CD14-positive monocyte (primary cell): ENCODE results near the gene NRROS. TPM values are rescaled to one million over a fixed set of nuclear protein-coding genes. Genes with fewer than 3 reads are reported as not detected.

Experiments used
- DNase-seq, 3 donors: peaks; one replicate each; pipeline ENCODE4 v3.0.0-alpha.2; 2011 to 2022
- H2AFZ ChIP-seq: 2 replicates; pipeline ENCODE4 v1.6.0; 2012; ENCODE audit warnings: mild to moderate bottlenecking, low read depth, low read length, inconsistent platforms; ENCODE audit not compliant: insufficient read depth, poor library complexity, severe bottlenecking
- H3K27ac ChIP-seq, 2 donors: 1 replicate in 1 of 2; 2 replicates in 1 of 2; pipeline ENCODE4 v1.5.1; 2012 to 2013; ENCODE audit warnings: low read length in 2 of 2, control low read depth in 1 of 2, inconsistent platforms in 1 of 2, low read depth in 1 of 2, mild to moderate bottlenecking in 1 of 2
- H3K27me3 ChIP-seq, 2 donors: one replicate each; pipeline versions ENCODE4 v1.6.0 to v1.6.1; 2011 to 2013; ENCODE audit warnings: low read length in 2 of 2; ENCODE audit not compliant: control insufficient read depth in 2 of 2, insufficient read depth in 2 of 2
- H3K36me3 ChIP-seq, 2 donors: replicated peaks in 1 of 2; 1 replicate in 1 of 2; 2 replicates in 1 of 2; pipeline versions ENCODE4 v1.5.1 to v1.6.1; 2012 to 2013; ENCODE audit warnings: low read length in 2 of 2, control low read depth in 1 of 2, inconsistent platforms in 1 of 2, mild to moderate bottlenecking in 1 of 2; ENCODE audit not compliant: insufficient read depth in 2 of 2, control insufficient read depth in 1 of 2
- H3K4me1 ChIP-seq, 2 donors: 1 replicate in 1 of 2; 2 replicates in 1 of 2; pipeline versions ENCODE4 v1.5.1 to v1.6.1; 2012 to 2013; ENCODE audit warnings: low read length in 2 of 2, control low read depth in 1 of 2, inconsistent platforms in 1 of 2, mild to moderate bottlenecking in 1 of 2, moderate library complexity in 1 of 2; ENCODE audit not compliant: insufficient read depth in 2 of 2, control insufficient read depth in 1 of 2
- H3K4me2 ChIP-seq: replicated peaks from 2 replicates; pipeline ENCODE3; 2012; ENCODE audit warnings: low read length, moderate library complexity, mild to moderate bottlenecking; ENCODE audit not compliant: poor library complexity, severe bottlenecking; ENCODE audit errors: extremely low read depth
- H3K4me3 ChIP-seq, 3 experiments: fragments of 200-600 bp in 1 of 3; sonication (generic) in 1 of 3; replicated peaks in 1 of 3; 1 replicate in 2 of 3; 2 replicates in 1 of 3; pipeline ENCODE4 v1.5.1; 2011 to 2013; ENCODE audit warnings: low read length in 3 of 3, mild to moderate bottlenecking in 3 of 3, control low read depth in 2 of 3, low read depth in 2 of 3, inconsistent platforms in 1 of 3, moderate library complexity in 1 of 3
- H3K79me2 ChIP-seq: 2 replicates; pipeline ENCODE4 v1.6.0; 2012; ENCODE audit warnings: mild to moderate bottlenecking, control low read depth, inconsistent platforms, low read length, moderate library complexity; ENCODE audit not compliant: insufficient read depth
- H3K9ac ChIP-seq: 2 replicates; pipeline ENCODE4 v1.6.0; 2017; ENCODE audit warnings: low read length, mild to moderate bottlenecking; ENCODE audit not compliant: insufficient read depth, poor library complexity, severe bottlenecking
- H3K9me3 ChIP-seq, 2 donors: replicated peaks in 1 of 2; 1 replicate in 1 of 2; 2 replicates in 1 of 2; pipeline versions ENCODE4 v1.5.1 to v1.6.1; 2012 to 2013; ENCODE audit warnings: low read length in 2 of 2, control low read depth in 1 of 2; ENCODE audit not compliant: control insufficient read depth in 1 of 2, insufficient read depth in 1 of 2
- H4K20me1 ChIP-seq: 2 replicates; pipeline ENCODE4 v1.6.0; 2012; ENCODE audit warnings: mild to moderate bottlenecking, low read length, control low read depth, moderate library complexity; ENCODE audit not compliant: insufficient read depth
- H3K27ac Mint-ChIP-seq, 7 donors: one replicate each; pipeline ENCODE4 v1.8.0; 2020; ENCODE audit warnings: mild to moderate bottlenecking in 7 of 7, mixed read lengths in 7 of 7, moderate library complexity in 6 of 7, inconsistent platforms in 2 of 7
- H3K27me3 Mint-ChIP-seq, 3 donors: one replicate each; pipeline ENCODE4 v1.8.0; 2021 to 2022; ENCODE audit warnings: low read depth in 3 of 3, mild to moderate bottlenecking in 3 of 3, mixed read lengths in 3 of 3, moderate library complexity in 3 of 3, inconsistent platforms in 1 of 3
- H3K36me3 Mint-ChIP-seq, 2 donors: one replicate each; pipeline ENCODE4 v1.8.0; 2020; ENCODE audit warnings: mixed read lengths in 2 of 2, inconsistent platforms in 1 of 2, mild to moderate bottlenecking in 1 of 2
- H3K4me1 Mint-ChIP-seq: one replicate; pipeline ENCODE4 v1.8.0; 2020; ENCODE audit warnings: mild to moderate bottlenecking, mixed read lengths
- H3K4me3 Mint-ChIP-seq, 2 donors: one replicate each; pipeline ENCODE4 v1.8.0; 2020; ENCODE audit warnings: mild to moderate bottlenecking in 2 of 2, mixed read lengths in 2 of 2, moderate library complexity in 1 of 2
- H3K9me3 Mint-ChIP-seq, 7 donors: one replicate each; pipeline ENCODE4 v1.8.0; 2020 to 2022; ENCODE audit warnings: mixed read lengths in 7 of 7, mild to moderate bottlenecking in 6 of 7, moderate library complexity in 6 of 7, inconsistent platforms in 2 of 7
- WGBS: methylation state at CpG from one replicate; pipeline ENCODE4 v1.1.5; 2013; ENCODE audit warnings: missing lambda C conversion rate; ENCODE audit not compliant: insufficient coverage; 5-methylcytosine and 5-hydroxymethylcytosine counted together
- intact Hi-C, 2 donors: fragments of 100-400 bp; cut with micrococcal nuclease; formaldehyde crosslinking; loops; one replicate each; pipeline versions ENCODE4 v1.15.0 to v1.15.1; 2023
- polyA plus RNA-seq, 3 donors: library from polyadenylated mRNA; depleted of rRNA in 1 of 3; unstranded in 2 of 3; stranded (reverse) in 1 of 3; fragments of 300-500 nt in 2 of 3; fragments of >200 nt in 1 of 3; fragmentation: Illumina TruSeq in 2 of 3; gene quantifications; 1 replicate in 2 of 3; 2 replicates in 1 of 3; pipeline ENCODE4 v1.2.3, GENCODE V29; 2012 to 2021
- TF ChIP-seq, protein P1 (sequence below): fragments of 200-600 bp; IDR thresholded peaks from one replicate; pipeline ENCODE4 v1.8.0; 2022; ENCODE audit warnings: antibody characterized with exemption, mild to moderate bottlenecking

The NRROS gene
- polyA plus RNA-seq, 3 donors, result 5.9 to 109 (median 7.5) TPM

DNA sequence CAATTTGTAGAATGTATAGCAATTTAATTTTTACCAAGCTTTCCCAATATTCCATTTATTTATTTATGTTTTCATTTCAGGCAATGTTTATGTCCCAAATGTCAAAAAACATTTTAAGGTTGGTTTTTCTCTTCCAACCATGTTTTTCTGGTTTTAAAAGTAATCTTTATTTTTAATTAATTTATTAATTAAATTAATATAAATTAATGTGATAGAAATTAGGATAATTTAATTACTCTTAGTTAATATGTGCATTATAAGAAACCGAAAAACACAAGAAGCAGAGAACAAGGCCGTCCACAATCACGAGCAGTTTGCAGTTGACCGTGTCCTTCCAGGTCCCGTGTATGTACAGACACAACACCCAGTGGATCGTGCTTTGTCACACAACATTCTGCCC is 36.8 kb upstream of the NRROS start:
- WGBS, result 100% methylated on average over 5 of the region's 6 CpGs
- Histone ChIP-seq H2AFZ (no peak overlapping the region), H3K27ac (no peak overlapping the region), H3K4me2 (no peak overlapping the region), H3K79me2 (no peaks in the 10 kb centered on the region), H3K9ac (no peak overlapping the region), H4K20me1 (no peaks in the 10 kb centered on the region), H3K36me3 (no peaks in the 10 kb centered on the region), H3K4me3 (no peak overlapping the region), H3K4me1 (peaks cover 0 to 5% of the 10 kb centered on the region in 2 donors), H3K9me3 (no peaks in the 10 kb centered on the region), H3K27me3 (peaks cover 0 to 5% of the 10 kb centered on the region in 2 donors)
- intact Hi-C loops, result no loop called here
- Mint-ChIP-seq H3K27me3 (peaks cover 2 to 12% (median 10%) of the 10 kb centered on the region in 3 donors), H3K36me3 (no peaks in the 10 kb centered on the region), H3K27ac (no peak overlapping the region), H3K4me1 (peaks cover 17% of the 10 kb centered on the region), H3K9me3 (peaks cover 0 to 9% (median 4%) of the 10 kb centered on the region in 7 donors), H3K4me3 (no peak overlapping the region)
- DNase-seq, result no peak
- TF ChIP-seq, protein P1, sequence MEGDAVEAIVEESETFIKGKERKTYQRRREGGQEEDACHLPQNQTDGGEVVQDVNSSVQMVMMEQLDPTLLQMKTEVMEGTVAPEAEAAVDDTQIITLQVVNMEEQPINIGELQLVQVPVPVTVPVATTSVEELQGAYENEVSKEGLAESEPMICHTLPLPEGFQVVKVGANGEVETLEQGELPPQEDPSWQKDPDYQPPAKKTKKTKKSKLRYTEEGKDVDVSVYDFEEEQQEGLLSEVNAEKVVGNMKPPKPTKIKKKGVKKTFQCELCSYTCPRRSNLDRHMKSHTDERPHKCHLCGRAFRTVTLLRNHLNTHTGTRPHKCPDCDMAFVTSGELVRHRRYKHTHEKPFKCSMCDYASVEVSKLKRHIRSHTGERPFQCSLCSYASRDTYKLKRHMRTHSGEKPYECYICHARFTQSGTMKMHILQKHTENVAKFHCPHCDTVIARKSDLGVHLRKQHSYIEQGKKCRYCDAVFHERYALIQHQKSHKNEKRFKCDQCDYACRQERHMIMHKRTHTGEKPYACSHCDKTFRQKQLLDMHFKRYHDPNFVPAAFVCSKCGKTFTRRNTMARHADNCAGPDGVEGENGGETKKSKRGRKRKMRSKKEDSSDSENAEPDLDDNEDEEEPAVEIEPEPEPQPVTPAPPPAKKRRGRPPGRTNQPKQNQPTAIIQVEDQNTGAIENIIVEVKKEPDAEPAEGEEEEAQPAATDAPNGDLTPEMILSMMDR, result no peak

DNA sequence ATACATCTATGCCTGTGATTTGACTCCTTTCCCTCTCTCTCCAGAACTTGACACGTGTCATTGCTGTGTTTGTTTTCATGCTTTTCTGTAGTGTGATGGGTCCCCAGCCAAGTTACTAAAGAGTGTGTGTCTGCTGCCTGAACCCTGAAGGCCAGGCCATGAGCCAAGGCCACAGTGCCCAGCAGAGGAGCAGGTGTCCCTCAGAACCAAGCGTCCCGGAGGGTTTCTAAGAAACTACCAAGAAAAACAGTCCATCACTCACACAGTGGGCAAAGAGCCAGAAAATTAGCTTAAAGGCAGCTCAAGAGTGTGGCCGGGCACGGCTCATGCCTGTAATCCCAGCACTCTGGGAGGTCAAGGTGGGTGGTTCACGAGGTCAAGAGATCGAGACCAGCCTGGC is 35.8 kb upstream of the NRROS start:
- TF ChIP-seq, protein P1, result no peak
- no peak overlapping the region for H3K4me3 Mint-ChIP-seq
- intact Hi-C loops, result no loop called here
- peaks cover 0 to 4% (median under 1%) of the 10 kb centered on the region in 7 donors for H3K9me3 Mint-ChIP-seq
- Histone ChIP-seq H3K4me3 (no peak overlapping the region), H2AFZ (no peak overlapping the region), H3K4me2 (no peak overlapping the region), H3K9ac (no peak overlapping the region), H3K9me3 (no peaks in the 10 kb centered on the region), H3K36me3 (no peaks in the 10 kb centered on the region), H3K27me3 (no peaks in the 10 kb centered on the region), H3K4me1 (no peaks in the 10 kb centered on the region), H3K79me2 (no peaks in the 10 kb centered on the region), H4K20me1 (no peaks in the 10 kb centered on the region), H3K27ac (no peak overlapping the region)
- 92% methylated on average over 4 of the region's 7 CpGs for WGBS
- DNase-seq, result no peak
- no peaks in the 10 kb centered on the region for H3K36me3 Mint-ChIP-seq
- peaks cover 7% of the 10 kb centered on the region for H3K4me1 Mint-ChIP-seq
- peaks cover 2% of the 10 kb centered on the region in 3 donors for H3K27me3 Mint-ChIP-seq
- H3K27ac Mint-ChIP-seq, result no peak overlapping the region
